Measurements from ENCODE around the gene TP73. TPM values are rescaled to one million over a fixed set of nuclear protein-coding genes. Genes with fewer than 3 reads are reported as not detected.
"Not testable (repeated sequence)": the region's sequence is repeated elsewhere in the genome, so short reads cannot be mapped to it uniquely, and the experiment has no call there.

TP73 gene
- total RNA-seq, 2 donors from 2014 or later, result 0.31 TPM; not detected in 1

DNA sequence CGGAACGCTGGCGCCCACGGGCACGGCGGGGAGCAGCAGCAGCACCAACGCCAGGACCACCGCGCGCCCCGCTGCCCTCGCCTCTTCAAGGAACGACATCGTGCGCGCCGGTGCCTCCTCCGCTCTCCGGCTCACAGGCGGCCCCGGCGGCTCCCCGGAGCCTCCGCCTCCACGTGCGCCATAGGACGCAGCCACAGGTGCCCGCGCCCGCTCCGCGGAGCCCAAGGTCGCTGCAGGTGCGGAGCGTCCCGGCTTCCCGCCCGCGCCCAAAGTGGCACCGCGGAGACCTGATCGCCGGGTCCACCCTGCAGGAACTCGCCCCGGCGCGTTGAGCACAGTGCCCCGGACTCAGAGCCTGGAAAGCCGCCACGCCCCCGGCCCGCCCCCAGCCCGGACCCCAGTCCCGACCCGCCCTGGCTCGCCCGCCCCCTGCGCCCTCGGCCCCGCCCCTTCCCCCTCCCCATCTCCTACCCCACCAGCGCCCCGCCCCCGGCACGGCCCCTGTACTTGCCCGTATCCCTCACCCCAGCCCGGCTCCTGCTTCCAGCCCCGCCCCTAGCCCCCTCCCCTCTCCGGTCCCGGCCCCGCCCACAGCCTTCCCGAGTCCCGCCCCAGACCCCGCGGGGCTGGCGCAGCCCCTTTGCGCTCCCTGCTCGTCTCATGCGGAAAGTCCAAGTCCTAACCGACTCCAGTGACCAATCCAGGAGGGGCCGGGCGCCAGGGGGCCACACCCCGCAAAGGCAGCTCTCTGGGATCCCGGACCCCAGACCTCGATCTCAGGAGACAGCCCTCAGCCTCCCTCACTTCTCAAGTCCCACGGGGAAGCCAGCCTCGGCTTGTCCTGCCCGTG, 40.9 kb upstream of the TP73 start, which contains the start of gene MEGF6:
TSS of gene MEGF6 (minus strand) at position 339 of the 850 bp plus-strand sequence. CDS start at position 99, 240 bp downstream.
- Mint-ChIP-seq H3K36me3 (ENCODE audit: low read depth) (no peaks in the 10 kb centered on the region), H3K4me3 (peak within 1 kb of the TSS; percentile 83), H3K27me3 (peaks cover 44% of the 10 kb centered on the region), H3K27ac (no peak within 1 kb of the TSS), H3K4me1 (peaks cover 10% of the 10 kb centered on the region)
- H3K9me3 ChIP-seq (ENCODE audit: control insufficient read depth, low read length, poor library complexity, severe bottlenecking), result no peaks in the 10 kb centered on the region
- peak in 2 of 3 donors; percentile 55 to 62 for DNase-seq
- peak; percentile 67 for ATAC-seq

DNA sequence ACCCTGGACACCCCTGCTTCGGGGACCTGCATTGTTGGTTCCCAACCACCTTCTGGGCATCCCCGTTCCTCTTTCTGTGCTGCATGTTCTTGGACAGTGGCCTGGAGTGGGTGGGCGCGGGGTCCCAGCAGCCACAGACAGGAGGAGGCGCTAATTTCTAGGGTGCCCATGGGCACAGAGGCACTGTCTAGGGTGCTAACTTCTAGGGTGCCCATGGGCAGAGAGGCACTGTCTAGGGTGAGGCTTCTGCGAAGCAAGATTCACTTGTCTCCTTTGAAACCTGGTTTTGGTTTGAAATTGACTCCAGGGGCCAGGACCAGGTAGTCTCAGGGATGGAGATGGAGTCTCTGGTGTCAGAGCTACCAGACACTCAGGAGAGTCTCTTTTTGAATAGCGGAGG, 40.2 kb upstream of the TP73 start:
- no peak overlapping the region for H3K27ac Mint-ChIP-seq
- H3K27me3 Mint-ChIP-seq, result peaks cover 45% of the 10 kb centered on the region
- DNase-seq, result no peak
- peak overlapping the region; percentile 83 for H3K4me3 Mint-ChIP-seq
- no peaks in the 10 kb centered on the region for H3K36me3 Mint-ChIP-seq (ENCODE audit: low read depth)
- no peaks in the 10 kb centered on the region for H3K9me3 ChIP-seq (ENCODE audit: control insufficient read depth, low read length, poor library complexity, severe bottlenecking)
- ATAC-seq, result no peak
- peaks cover 10% of the 10 kb centered on the region for H3K4me1 Mint-ChIP-seq

DNA sequence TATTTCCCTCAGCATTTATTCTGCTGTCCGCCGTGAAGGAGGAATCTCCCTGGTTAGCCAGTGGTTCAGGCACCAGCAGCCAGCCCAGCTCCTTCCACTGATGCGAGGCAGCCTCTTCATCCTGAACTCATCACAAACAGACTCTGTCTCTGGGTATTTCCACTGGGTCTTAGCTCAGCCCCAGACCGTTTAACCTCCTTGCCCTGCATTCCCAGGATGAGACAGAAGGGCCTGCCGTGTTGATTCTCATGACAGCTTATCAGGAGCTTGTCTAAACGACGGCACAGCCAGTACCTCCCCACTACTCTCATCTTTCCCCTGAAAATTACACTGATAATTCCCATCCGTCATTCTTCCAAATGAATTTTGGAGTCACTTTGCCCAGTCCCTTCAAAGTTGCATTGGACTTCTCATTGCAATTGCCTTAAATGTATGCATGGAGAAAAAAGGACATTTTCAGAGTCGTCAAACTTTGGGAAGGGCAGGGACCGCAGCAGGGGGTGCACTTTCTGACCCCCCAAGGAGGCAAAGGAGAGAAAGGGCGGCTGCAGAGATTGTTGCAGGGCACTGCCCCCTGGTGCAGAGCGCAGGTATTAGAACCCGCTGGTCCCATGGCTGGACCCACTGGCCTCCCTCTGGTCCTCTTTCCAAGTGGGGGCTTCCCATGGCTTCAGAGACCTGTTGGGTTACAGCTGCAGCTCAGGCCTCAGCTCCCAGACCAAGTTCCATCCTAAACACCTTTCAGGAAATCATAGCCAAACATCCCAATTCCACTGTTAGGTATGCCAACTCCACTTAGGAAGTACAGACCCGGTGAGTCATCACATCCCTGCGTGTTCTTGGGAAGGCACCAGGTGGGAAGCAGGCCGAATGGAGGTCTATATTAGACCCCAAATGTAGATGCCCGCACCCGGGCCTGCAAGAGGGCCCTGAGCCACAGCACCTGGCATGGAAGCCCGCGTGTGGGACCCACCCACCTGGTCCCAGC, 37.3 kb upstream of the TP73 start:
- H3K27me3 Mint-ChIP-seq, result peaks cover 30% of the 10 kb centered on the region
- H3K27ac Mint-ChIP-seq, result no peak overlapping the region
- DNase-seq, result no peak
- no peak for ATAC-seq
- no peak overlapping the region for H3K4me3 Mint-ChIP-seq
- no peaks in the 10 kb centered on the region for H3K36me3 Mint-ChIP-seq (ENCODE audit: low read depth)
- H3K4me1 Mint-ChIP-seq, result peaks cover 15% of the 10 kb centered on the region
- no peaks in the 10 kb centered on the region for H3K9me3 ChIP-seq (ENCODE audit: control insufficient read depth, low read length, poor library complexity, severe bottlenecking)

DNA sequence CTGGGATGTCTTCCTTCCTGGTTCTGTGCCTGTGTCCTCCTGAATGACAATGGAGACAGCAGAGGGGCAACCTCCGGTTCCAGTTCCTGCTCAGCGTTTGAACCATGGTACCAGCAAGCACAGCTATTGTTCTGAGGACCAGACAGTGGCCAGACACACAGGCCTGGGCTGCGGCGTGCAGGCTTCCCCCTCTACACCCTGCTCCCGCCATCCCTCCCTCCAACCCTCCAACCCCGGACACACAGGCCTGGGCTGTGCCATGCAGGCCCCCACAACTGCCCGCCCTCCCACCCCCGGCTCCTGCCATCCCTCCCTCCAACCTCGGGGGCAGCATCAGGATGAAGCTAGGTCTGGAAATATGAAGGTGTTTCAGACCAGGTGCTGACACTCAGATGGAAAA, 35.5 kb upstream of the TP73 start:
- Mint-ChIP-seq H3K27me3 (peaks cover 30% of the 10 kb centered on the region), H3K27ac (no peak overlapping the region), H3K4me3 (no peak overlapping the region), H3K4me1 (peaks cover 13% of the 10 kb centered on the region), H3K36me3 (ENCODE audit: low read depth) (no peaks in the 10 kb centered on the region)
- DNase-seq (no peak), ATAC-seq (no peak)
- H3K9me3 ChIP-seq (ENCODE audit: control insufficient read depth, low read length, poor library complexity, severe bottlenecking), result no peaks in the 10 kb centered on the region

DNA sequence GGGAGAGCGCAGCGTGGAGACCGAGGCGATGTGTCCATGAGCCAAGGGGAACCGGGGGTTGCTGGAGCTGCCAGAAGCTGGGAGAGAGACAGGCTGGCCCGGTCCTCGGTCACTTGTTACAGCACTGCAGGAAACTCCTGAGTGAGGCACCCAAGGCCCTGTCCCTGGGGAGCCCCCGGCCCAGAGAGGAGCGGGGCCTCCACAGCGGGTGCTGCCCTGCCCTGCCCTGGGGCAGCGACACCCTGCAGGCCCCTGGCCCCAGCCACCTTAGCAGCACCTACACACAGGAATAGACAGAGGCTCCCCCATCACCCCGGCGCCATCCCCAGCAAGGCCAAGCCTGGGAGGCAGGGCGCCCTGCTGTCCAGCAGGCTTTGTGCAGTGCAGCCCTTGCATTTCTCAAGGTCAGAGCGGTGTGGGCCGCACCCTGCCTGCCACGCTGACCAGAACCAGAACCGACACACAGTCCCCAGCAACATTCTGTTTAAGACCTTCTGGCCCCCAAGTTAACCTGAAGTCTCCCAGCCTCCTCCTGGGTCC, 34.4 kb upstream of the TP73 start:
- DNase-seq (no peak), ATAC-seq (no peak)
- Mint-ChIP-seq H3K27me3 (peaks cover 30% of the 10 kb centered on the region), H3K36me3 (ENCODE audit: low read depth) (no peaks in the 10 kb centered on the region), H3K4me3 (no peak overlapping the region), H3K4me1 (peaks cover 16% of the 10 kb centered on the region), H3K27ac (no peak overlapping the region)
- H3K9me3 ChIP-seq (ENCODE audit: control insufficient read depth, low read length, poor library complexity, severe bottlenecking), result no peaks in the 10 kb centered on the region

DNA sequence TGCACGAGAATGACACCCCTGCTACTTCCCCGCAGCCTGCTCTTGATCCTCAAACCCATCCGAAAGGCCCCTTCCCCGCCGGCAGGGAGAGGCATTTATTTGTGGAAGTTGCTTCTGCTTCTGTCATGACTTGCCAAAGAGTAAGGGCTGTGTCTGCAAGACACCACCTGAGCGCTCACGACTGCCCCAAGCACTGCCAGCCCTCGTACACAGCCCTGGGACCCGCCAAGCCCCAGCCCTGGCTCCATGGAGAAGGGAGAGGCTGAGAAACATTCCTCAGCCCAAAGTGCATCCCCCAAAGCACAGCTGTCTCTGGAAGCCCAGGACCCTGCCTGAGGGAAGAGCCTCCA, 33.8 kb upstream of the TP73 start:
- H3K27ac Mint-ChIP-seq, result no peak overlapping the region
- H3K27me3 Mint-ChIP-seq, result peaks cover 30% of the 10 kb centered on the region
- no peaks in the 10 kb centered on the region for H3K36me3 Mint-ChIP-seq (ENCODE audit: low read depth)
- DNase-seq, result no peak
- H3K9me3 ChIP-seq (ENCODE audit: control insufficient read depth, low read length, poor library complexity, severe bottlenecking), result no peaks in the 10 kb centered on the region
- H3K4me3 Mint-ChIP-seq, result no peak overlapping the region
- peaks cover 21% of the 10 kb centered on the region for H3K4me1 Mint-ChIP-seq
- no peak for ATAC-seq

DNA sequence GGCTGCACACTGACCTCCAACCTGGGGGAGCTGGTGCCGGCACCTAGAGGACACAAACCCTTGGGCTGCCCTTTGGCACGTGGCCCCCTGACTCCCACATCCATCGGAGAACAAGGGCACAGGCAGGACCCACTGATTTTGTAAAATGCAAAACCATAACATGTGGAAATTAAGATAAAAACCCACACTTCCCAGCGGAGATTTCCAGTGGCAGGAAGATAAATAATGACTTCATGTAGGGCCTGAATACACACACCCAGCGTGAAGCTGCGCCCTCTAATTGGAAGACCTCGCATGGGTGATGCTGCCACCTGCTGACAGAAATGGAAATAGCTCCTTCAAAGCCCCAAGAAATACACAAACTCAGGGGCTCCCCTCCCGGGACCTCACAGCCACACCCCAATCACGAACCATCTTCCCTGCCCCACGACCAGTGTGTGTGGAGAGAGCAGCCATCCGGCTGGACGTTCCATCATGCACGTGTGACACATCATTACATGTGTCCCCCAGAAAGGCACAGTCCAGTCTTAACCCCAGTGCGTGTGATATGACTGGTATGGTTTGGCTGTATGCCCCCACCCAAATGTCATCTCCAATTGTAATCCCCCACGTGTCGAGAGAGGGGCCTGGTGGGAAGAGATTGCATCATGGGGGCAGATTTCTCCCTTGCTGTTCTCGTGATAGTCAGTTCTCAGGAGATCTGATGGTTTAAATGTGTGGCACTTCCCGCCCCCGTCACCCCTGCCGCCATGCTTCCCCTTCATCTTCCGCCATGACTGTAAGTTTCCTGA, 33.2 kb upstream of the TP73 start:
- no peak overlapping the region for H3K4me3 Mint-ChIP-seq
- ATAC-seq (peak; percentile 92), DNase-seq (peak; percentile 57 to 66 (median 58))
- peak overlapping the region; percentile 2 for H3K27ac Mint-ChIP-seq
- H3K9me3 ChIP-seq (ENCODE audit: control insufficient read depth, low read length, poor library complexity, severe bottlenecking), result no peaks in the 10 kb centered on the region
- peaks cover 25% of the 10 kb centered on the region for H3K27me3 Mint-ChIP-seq
- peaks cover 26% of the 10 kb centered on the region for H3K4me1 Mint-ChIP-seq
- H3K36me3 Mint-ChIP-seq (ENCODE audit: low read depth), result no peaks in the 10 kb centered on the region

DNA sequence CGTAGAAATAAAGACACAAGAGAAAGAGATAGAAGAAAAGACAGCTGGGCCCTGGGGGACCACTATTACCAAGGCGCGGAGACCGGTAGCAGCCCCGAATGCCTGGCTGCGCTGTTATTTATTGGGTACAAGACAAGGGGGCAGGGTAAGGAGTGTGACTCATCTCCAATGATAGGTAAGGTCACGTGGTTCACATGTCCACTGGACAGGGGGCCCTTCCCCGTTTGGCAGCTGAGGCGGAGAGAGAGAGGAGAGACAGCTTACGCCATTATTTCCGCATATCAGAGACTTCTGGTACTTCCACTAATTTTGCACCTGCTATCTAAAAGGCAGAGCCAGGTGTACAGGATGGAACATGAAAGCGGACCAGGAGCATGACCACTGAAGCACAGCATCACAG, 31.6 kb upstream of the TP73 start:
- no peak for ATAC-seq
- H3K4me3 Mint-ChIP-seq, result no peak overlapping the region

DNA sequence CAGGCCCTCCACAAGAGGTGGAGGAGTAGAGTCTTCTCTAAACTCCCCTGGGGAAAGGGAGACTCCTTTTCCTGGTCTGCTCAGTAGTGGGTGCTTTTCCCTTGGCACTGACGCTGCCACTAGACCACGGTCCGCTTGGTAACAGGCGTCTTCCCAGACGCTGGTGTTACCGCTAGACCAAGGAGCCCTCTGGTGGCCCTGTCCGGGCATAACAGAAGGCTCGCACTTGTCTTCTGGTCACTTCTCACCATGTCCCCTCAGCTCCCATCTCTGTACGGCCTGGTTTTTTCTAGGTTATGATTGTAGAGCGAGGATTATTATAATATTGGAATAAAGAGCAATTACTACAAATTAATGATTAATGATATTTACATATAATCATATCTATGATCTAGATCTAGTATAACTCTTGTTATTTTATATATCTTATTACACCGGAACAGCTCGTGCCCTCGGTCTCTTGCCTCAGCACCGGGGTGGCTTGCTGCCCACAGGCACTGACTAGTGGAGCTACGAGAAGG, 31.1 kb upstream of the TP73 start:
- H3K9me3 ChIP-seq (ENCODE audit: control insufficient read depth, low read length, poor library complexity, severe bottlenecking); ATAC-seq; DNase-seq; H3K36me3 Mint-ChIP-seq (ENCODE audit: low read depth); H3K27me3 Mint-ChIP-seq; H3K4me3 Mint-ChIP-seq: not testable (repeated sequence)
- Mint-ChIP-seq H3K27ac (peak overlapping the region; percentile 92), H3K4me1 (peaks cover 39% of the 10 kb centered on the region)

More for the DNA sequence above, 31.6 kb upstream of the TP73 start:
- H3K4me1 Mint-ChIP-seq, result peaks cover 34% of the 10 kb centered on the region
- no peak for DNase-seq
- H3K27me3 Mint-ChIP-seq, result peaks cover 8% of the 10 kb centered on the region
- H3K27ac Mint-ChIP-seq, result peak overlapping the region; percentile 87
- no peaks in the 10 kb centered on the region for H3K36me3 Mint-ChIP-seq (ENCODE audit: low read depth)
- no peaks in the 10 kb centered on the region for H3K9me3 ChIP-seq (ENCODE audit: control insufficient read depth, low read length, poor library complexity, severe bottlenecking)

DNA sequence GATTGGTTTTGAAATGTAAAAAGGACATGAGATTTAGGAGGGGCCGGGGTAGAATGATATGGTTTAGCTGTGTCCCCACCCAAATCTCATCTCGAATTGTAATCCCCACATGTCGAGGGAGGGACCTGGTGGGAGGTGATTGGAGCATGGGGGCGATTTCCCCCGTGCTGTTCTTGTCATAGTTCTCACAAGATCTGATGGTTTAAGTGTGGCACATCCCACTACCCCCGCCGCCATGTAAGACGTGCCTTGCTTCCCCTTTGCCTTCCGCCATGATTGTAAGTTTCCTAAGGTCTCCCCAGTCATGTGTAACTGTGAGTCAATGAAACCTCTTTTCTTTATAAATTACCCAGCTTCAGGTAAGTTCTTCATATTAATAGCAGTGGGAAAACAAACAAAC, 30.2 kb upstream of the TP73 start:
- H3K27ac Mint-ChIP-seq, result peak overlapping the region; percentile 92
- ATAC-seq, result not testable (repeated sequence)

DNA sequence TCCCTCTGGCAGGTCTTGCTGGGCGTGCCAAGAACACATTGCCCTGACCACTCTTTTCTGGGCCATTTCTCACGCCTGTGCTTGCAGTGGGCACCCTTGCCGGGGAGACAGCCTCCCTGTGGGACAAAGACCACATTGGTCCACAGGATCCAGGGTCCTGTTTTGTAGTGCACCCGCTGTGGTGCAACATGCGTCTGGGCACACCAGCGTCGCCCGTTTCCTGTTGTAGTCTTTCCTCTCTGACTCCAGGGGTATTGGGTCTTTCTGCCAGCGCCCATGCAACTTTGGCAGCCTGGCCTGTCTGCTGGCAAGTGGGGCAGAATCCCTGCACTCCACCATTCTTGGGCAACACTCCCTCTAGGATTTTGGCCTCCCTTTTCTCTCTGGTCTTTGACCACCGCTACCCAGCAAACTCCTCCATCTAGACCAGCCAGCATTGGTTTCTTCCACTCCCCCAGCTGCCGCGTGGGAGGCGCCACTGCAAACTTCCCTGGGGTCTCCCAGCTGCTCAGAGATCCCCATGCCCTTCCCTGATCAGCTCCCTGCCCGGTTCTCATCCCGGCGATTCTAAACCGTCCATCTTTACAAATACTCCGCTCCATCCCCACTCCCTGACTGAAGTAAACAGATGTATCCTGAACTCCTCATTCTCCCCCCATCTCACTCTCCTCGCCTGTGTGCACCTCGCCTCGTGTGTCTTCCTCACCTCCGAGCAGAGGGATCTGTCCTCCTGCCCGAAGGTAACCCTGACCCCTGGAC, 28.7 kb upstream of the TP73 start:
- no peak for DNase-seq
- no peaks in the 10 kb centered on the region for H3K36me3 Mint-ChIP-seq (ENCODE audit: low read depth)

More for the DNA sequence above, 30.2 kb upstream of the TP73 start:
- H3K4me3 Mint-ChIP-seq; H3K36me3 Mint-ChIP-seq (ENCODE audit: low read depth); H3K9me3 ChIP-seq (ENCODE audit: control insufficient read depth, low read length, poor library complexity, severe bottlenecking); DNase-seq; H3K27me3 Mint-ChIP-seq: not testable (repeated sequence)
- peaks cover 39% of the 10 kb centered on the region for H3K4me1 Mint-ChIP-seq

More for the DNA sequence above, 28.7 kb upstream of the TP73 start:
- Mint-ChIP-seq H3K27me3 (no peaks in the 10 kb centered on the region), H3K4me1 (peaks cover 39% of the 10 kb centered on the region), H3K4me3 (peak overlapping the region; percentile 99), H3K27ac (peak overlapping the region; percentile 92)
- no peaks in the 10 kb centered on the region for H3K9me3 ChIP-seq (ENCODE audit: control insufficient read depth, low read length, poor library complexity, severe bottlenecking)
- no peak for ATAC-seq
